ENCODE measurements around the gene PGBD5.
A peak's percentile ranks its signal among the peaks of the same experiment; 100 is the strongest.

PGBD5 gene

GRCh38 chr1:230330157-230330556 lies 96.0 kb downstream of the PGBD5 start:
- FAIRE-seq = no peak

GRCh38 chr1:230328342-230329015 lies 97.7 kb downstream of the PGBD5 start:
- DNase-seq (ENCODE audit: insufficient read length, low spot score) = peak; percentile 30
- FAIRE-seq = peak; percentile 72

More at GRCh38 chr1:230330157-230330556, 96.0 kb downstream of the PGBD5 start:
- no peak for DNase-seq (ENCODE audit: insufficient read length, low spot score)

- DNase-seq (ENCODE audit: insufficient read length, low spot score) = peak; percentile 71
Observed at GRCh38 chr1:230327892-230328284, 98.2 kb downstream of the PGBD5 start.

GRCh38 chr1:230326971-230327891 lies 98.9 kb downstream of the PGBD5 start:
- DNase-seq (ENCODE audit: insufficient read length, low spot score) (no peak), FAIRE-seq (no peak)

More at GRCh38 chr1:230327892-230328284, 98.2 kb downstream of the PGBD5 start:
- no peak for FAIRE-seq

GRCh38 chr1:230323686-230324085 lies 102.4 kb downstream of the PGBD5 start:
- no peak for DNase-seq (ENCODE audit: insufficient read length, low spot score)
- no peak for FAIRE-seq

- no peak for FAIRE-seq
- no peak for DNase-seq (ENCODE audit: insufficient read length, low spot score)
Observed at GRCh38 chr1:230322967-230323547, 103.1 kb downstream of the PGBD5 start.

- no peak for DNase-seq (ENCODE audit: insufficient read length, low spot score)
- no peak for FAIRE-seq
Observed at GRCh38 chr1:230322421-230322756, 103.7 kb downstream of the PGBD5 start.

- no peak for FAIRE-seq
- DNase-seq (ENCODE audit: insufficient read length, low spot score) = no peak
Observed at GRCh38 chr1:230321741-230322420, 104.3 kb downstream of the PGBD5 start.

GRCh38 chr1:230321341-230321740 lies 104.8 kb downstream of the PGBD5 start:
- DNase-seq (ENCODE audit: insufficient read length, low spot score) (no peak), FAIRE-seq (no peak)

- DNase-seq (ENCODE audit: insufficient read length, low spot score) (no peak), FAIRE-seq (no peak)
Observed at GRCh38 chr1:230320804-230321203, 105.3 kb downstream of the PGBD5 start.

GRCh38 chr1:230319014-230319747 lies 107.0 kb downstream of the PGBD5 start:
- DNase-seq (ENCODE audit: insufficient read length, low spot score) (no peak), FAIRE-seq (no peak)

- no peak for FAIRE-seq
- DNase-seq (ENCODE audit: insufficient read length, low spot score) = no peak
Observed at GRCh38 chr1:230317823-230318819, 108.0 kb downstream of the PGBD5 start.

- DNase-seq (ENCODE audit: insufficient read length, low spot score) = no peak
- no peak for FAIRE-seq
Observed at GRCh38 chr1:230316864-230317745, 109.0 kb downstream of the PGBD5 start.

- FAIRE-seq = no peak
- DNase-seq (ENCODE audit: insufficient read length, low spot score) = no peak
Observed at GRCh38 chr1:230315099-230315498, 111.0 kb downstream of the PGBD5 start.

- DNase-seq (ENCODE audit: insufficient read length, low spot score) (no peak), FAIRE-seq (no peak)
Observed at GRCh38 chr1:230314142-230314470, 112.0 kb downstream of the PGBD5 start.

GRCh38 chr1:230313453-230314141 lies 112.5 kb downstream of the PGBD5 start:
- DNase-seq (ENCODE audit: insufficient read length, low spot score) (no peak), FAIRE-seq (no peak)

- FAIRE-seq (no peak), DNase-seq (ENCODE audit: insufficient read length, low spot score) (no peak)
Observed at GRCh38 chr1:230312676-230313075, 113.5 kb downstream of the PGBD5 start.

All from HTR-8/SVneo (cell line).